ENCODE measurements around the gene FXYD2.

DNA sequence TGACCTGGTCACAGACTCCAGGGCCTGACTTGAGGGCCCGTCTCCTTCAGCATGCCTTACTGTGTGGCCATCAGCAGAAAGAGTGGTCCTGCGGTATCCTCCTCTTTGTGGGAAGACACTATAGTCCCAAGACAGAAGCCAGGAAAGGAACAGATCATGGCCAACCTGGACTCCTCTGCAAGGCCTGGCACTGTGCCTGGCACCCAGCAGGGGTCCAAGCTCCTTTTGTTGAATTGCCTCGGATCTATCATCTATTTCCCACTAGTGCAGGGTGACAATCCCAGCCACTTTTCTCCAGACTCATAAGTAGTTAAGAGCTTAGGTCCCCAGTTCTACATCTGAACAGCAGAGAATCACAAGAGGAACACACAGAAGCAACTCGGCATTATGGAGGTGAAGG lies 54.5 kb downstream of the FXYD2 start:
- TF ChIP-seq, protein P1, sequence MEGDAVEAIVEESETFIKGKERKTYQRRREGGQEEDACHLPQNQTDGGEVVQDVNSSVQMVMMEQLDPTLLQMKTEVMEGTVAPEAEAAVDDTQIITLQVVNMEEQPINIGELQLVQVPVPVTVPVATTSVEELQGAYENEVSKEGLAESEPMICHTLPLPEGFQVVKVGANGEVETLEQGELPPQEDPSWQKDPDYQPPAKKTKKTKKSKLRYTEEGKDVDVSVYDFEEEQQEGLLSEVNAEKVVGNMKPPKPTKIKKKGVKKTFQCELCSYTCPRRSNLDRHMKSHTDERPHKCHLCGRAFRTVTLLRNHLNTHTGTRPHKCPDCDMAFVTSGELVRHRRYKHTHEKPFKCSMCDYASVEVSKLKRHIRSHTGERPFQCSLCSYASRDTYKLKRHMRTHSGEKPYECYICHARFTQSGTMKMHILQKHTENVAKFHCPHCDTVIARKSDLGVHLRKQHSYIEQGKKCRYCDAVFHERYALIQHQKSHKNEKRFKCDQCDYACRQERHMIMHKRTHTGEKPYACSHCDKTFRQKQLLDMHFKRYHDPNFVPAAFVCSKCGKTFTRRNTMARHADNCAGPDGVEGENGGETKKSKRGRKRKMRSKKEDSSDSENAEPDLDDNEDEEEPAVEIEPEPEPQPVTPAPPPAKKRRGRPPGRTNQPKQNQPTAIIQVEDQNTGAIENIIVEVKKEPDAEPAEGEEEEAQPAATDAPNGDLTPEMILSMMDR (conservative IDR thresholded peaks at IDR 0.05): no peak
- no peak for TF ChIP-seq EZH2 (IDR thresholded peaks at IDR 0.05; ENCODE audit: low read depth)

All from PC-9 (cell line).